Activated T-cell treated with anti-CD3 and anti-CD28 coated beads, Interleukin-2, amount 50 U/mL, for 48 hours (primary cell): Measurements from ENCODE around the gene MMP24.
A peak's percentile ranks its signal among the peaks of the same experiment; 100 is the strongest.

Source experiments
- DNase-seq, 2 experiments: peaks; one replicate each; pipeline ENCODE4 v3.0.0-alpha.2; 2020

MMP24 gene

GRCh38 chr20:35295674-35296073 is 69.2 kb downstream of the MMP24 start:
- DNase-seq: no peak

GRCh38 chr20:35296101-35296554 is 69.6 kb downstream of the MMP24 start:
- DNase-seq: no peak

- no peak for DNase-seq
Observed at GRCh38 chr20:35297155-35297554, 70.7 kb downstream of the MMP24 start.

- DNase-seq: no peak
Observed at GRCh38 chr20:35297740-35298139, 71.2 kb downstream of the MMP24 start.

GRCh38 chr20:35298264-35298663 is 71.8 kb downstream of the MMP24 start:
- DNase-seq: no peak

GRCh38 chr20:35299780-35300179 is 73.3 kb downstream of the MMP24 start:
- no peak for DNase-seq

- no peak for DNase-seq
Observed at GRCh38 chr20:35300469-35301262, 74.2 kb downstream of the MMP24 start.

GRCh38 chr20:35301426-35301825 is 74.9 kb downstream of the MMP24 start:
- no peak for DNase-seq

GRCh38 chr20:35302421-35303335 is 76.2 kb downstream of the MMP24 start:
- DNase-seq: no peak

- no peak for DNase-seq
Observed at GRCh38 chr20:35303382-35303734, 76.9 kb downstream of the MMP24 start.

GRCh38 chr20:35303735-35304491 is 77.4 kb downstream of the MMP24 start:
- peak; percentile 89 to 92 for DNase-seq

- DNase-seq: peak in 1 of 2 experiments; percentile 37
Observed at GRCh38 chr20:35304956-35305355, 78.5 kb downstream of the MMP24 start.

- peak; percentile 84 to 89 for DNase-seq
Observed at GRCh38 chr20:35305682-35306556, 79.4 kb downstream of the MMP24 start.

- peak; percentile 62 to 66 for DNase-seq
Observed at GRCh38 chr20:35306931-35307517, 80.5 kb downstream of the MMP24 start.

GRCh38 chr20:35307666-35308653 is 81.5 kb downstream of the MMP24 start:
- no peak for DNase-seq

- DNase-seq: peak; percentile 83 to 85
Observed at GRCh38 chr20:35311409-35311808, 84.9 kb downstream of the MMP24 start.

GRCh38 chr20:35311822-35312221 is 85.3 kb downstream of the MMP24 start:
- no peak for DNase-seq

GRCh38 chr20:35312318-35312717 is 85.8 kb downstream of the MMP24 start:
- no peak for DNase-seq

- no peak for DNase-seq
Observed at GRCh38 chr20:35314816-35315631, 88.5 kb downstream of the MMP24 start.
